ENCODE results near the gene ZNF79. TPM values are rescaled to one million over a fixed set of nuclear protein-coding genes. Genes with fewer than 3 reads are reported as not detected.

ZNF79 gene
- total and polyA plus RNA-seq, 2 experiments from 2014 or later = 2.2 to 6.3 TPM

DNA sequence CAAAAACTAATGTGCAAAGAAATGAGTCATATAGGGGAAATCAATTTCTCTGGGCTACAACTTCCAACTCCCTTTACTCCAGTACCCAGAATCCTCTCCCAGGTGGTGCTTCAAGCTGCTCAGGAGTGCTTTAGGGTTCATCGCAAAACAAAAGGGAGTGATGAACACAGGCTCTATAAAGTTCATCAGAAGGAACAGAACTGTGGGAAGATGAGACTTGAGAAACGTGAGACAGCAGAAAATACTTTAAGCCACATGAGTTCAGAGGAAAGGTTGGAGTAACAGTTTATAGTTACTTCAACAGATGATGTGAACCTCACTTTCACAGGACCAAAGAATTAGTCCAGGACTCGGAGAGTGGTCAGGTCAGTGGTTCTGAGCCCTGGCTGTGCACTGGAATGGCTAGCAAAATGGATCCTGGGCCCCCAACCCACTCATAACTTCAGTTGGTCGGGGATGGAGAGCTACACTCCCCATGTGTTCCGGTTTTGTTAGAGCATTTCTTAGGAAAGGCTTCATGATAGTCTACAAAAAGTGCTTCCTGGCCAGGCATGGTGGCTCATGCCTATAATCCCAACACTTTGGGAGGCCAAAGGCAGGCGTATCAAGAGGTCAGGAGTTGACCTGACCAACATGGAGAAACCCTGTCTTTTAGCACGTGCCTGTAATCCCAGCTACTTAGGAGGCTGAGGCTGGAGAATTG is 22.7 kb downstream of the ZNF79 start (continued):
- TF ChIP-seq ZNF462 (CRISPR knock-in tag; IDR thresholded peaks at IDR 0.05) = no peak

DNA sequence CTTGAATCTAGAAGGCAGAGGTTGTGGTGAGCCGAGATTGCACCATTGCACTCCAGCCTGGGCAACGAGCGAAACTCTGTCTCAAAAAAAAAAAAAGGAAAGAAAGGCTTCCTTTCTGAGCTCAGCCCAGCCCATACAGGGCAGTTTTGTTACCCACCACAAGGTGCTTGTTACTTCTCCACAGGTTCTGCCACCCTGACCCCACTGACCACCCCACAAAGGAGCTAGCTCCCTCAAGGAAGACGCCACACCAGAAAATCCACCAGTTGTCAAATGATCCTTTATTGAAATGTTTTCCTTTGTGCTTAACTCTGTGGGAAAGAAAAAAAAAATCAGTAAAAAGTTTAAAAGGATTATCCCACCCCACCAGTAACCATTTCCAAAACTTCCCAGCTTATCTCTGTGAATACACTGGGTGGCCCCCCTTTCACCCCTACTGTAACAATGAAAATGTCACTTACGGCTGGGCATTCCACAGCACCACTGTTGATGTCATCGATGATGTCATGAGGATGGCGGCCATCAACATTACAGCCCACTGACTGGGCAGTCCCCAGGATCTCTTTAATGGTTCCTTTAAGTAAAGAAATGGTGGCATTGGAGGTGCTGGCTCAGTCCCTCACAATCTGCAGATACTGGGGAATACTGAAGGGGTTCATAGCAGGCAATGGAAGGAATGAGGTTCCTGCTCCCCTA is 23.4 kb downstream of the ZNF79 start:
- H3K27me3 ChIP-seq (ENCODE audit: insufficient read depth) = no peaks in the 10 kb centered on the region
- H3K9me2 ChIP-seq (ENCODE audit: insufficient read depth) = no peaks in the 10 kb centered on the region
- peak overlapping the region; percentile 100 for H3K4me3 ChIP-seq
- peaks cover 86% of the 10 kb centered on the region for H3K36me3 Mint-ChIP-seq (ENCODE audit: low read depth)
- peaks cover 71% of the 10 kb centered on the region for H3K36me3 ChIP-seq (ENCODE audit: insufficient read depth)
- DNase-seq (ENCODE audit: low spot score) (no peak), ATAC-seq (no peak)
- H3K9me3 Mint-ChIP-seq = peaks cover 22% of the 10 kb centered on the region
- peaks cover 19% of the 10 kb centered on the region for H3K4me1 Mint-ChIP-seq
- H3K4me1 ChIP-seq (ENCODE audit: insufficient read depth) = peaks cover 17% of the 10 kb centered on the region
- peak overlapping the region; percentile 99 for H3K27ac Mint-ChIP-seq
- peak overlapping the region; percentile 98 for H3K27ac ChIP-seq (ENCODE audit: low read depth)
- TF ChIP-seq STAT1 (IDR thresholded peaks at IDR 0.05; ENCODE audit: unreplicated experiment) (no peak), ZNF331 (CRISPR knock-in tag; IDR thresholded peaks at IDR 0.05; ENCODE audit: low read depth) (no peak), JUNB (IDR thresholded peaks at IDR 0.05; ENCODE audit: unreplicated experiment) (no peak), ZNF114 (CRISPR knock-in tag; IDR thresholded peaks at IDR 0.05) (no peak), CREB1 (CRISPR knock-in tag; IDR thresholded peaks at IDR 0.05; ENCODE audit: low read depth) (peak; percentile 77)
- TF ChIP-seq, protein P1, sequence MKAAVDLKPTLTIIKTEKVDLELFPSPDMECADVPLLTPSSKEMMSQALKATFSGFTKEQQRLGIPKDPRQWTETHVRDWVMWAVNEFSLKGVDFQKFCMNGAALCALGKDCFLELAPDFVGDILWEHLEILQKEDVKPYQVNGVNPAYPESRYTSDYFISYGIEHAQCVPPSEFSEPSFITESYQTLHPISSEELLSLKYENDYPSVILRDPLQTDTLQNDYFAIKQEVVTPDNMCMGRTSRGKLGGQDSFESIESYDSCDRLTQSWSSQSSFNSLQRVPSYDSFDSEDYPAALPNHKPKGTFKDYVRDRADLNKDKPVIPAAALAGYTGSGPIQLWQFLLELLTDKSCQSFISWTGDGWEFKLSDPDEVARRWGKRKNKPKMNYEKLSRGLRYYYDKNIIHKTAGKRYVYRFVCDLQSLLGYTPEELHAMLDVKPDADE (IDR thresholded peaks at IDR 0.05) = no peak
- TF ChIP-seq, protein P2, sequence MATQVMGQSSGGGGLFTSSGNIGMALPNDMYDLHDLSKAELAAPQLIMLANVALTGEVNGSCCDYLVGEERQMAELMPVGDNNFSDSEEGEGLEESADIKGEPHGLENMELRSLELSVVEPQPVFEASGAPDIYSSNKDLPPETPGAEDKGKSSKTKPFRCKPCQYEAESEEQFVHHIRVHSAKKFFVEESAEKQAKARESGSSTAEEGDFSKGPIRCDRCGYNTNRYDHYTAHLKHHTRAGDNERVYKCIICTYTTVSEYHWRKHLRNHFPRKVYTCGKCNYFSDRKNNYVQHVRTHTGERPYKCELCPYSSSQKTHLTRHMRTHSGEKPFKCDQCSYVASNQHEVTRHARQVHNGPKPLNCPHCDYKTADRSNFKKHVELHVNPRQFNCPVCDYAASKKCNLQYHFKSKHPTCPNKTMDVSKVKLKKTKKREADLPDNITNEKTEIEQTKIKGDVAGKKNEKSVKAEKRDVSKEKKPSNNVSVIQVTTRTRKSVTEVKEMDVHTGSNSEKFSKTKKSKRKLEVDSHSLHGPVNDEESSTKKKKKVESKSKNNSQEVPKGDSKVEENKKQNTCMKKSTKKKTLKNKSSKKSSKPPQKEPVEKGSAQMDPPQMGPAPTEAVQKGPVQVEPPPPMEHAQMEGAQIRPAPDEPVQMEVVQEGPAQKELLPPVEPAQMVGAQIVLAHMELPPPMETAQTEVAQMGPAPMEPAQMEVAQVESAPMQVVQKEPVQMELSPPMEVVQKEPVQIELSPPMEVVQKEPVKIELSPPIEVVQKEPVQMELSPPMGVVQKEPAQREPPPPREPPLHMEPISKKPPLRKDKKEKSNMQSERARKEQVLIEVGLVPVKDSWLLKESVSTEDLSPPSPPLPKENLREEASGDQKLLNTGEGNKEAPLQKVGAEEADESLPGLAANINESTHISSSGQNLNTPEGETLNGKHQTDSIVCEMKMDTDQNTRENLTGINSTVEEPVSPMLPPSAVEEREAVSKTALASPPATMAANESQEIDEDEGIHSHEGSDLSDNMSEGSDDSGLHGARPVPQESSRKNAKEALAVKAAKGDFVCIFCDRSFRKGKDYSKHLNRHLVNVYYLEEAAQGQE (IDR thresholded peaks at IDR 0.05; ENCODE audit: unreplicated experiment) = no peak
- H3K27me3 Mint-ChIP-seq (ENCODE audit: insufficient read depth, low read depth, poor library complexity) = peaks cover 44% of the 10 kb centered on the region
- H3F3A ChIP-seq (replicated peaks; ENCODE audit: low read depth) = peaks cover 75% of the 10 kb centered on the region
- H3K4me2 ChIP-seq = peak overlapping the region; percentile 100
- peaks cover 38% of the 10 kb centered on the region for H3K79me2 ChIP-seq (replicated peaks; ENCODE audit: insufficient read depth)
- peaks cover 41% of the 10 kb centered on the region for H4K20me1 ChIP-seq (replicated peaks; ENCODE audit: insufficient read depth)
- H2AFZ ChIP-seq = no peak overlapping the region
- peak overlapping the region; percentile 99 for H3K4me3 Mint-ChIP-seq

All from GM23338 (cell line).